Stomach (tissue), 4 donors: Measurements from ENCODE around the gene FRMPD4.

ENCODE experiments used
- CTCF ChIP-seq, 7 experiments: fragments of 450-650 bp in 4 of 7; fragments of 200-600 bp in 3 of 7; sonication (generic) in 3 of 7; IDR thresholded peaks; one replicate each; pipeline ENCODE4 v1.5.1; 2016 to 2019; ENCODE audit warnings: antibody characterized with exemption in 7 of 7, control low read depth in 2 of 7, mild to moderate bottlenecking in 1 of 7
- EP300 ChIP-seq: sonication (generic); formaldehyde crosslinking; IDR thresholded peaks from one replicate; pipeline ENCODE4 v1.6.1; 2017; ENCODE audit warnings: antibody characterized with exemption
- POLR2A ChIP-seq, 4 donors: fragments of 450-650 bp; IDR thresholded peaks; one replicate each; pipeline ENCODE4 v1.6.1; 2016; ENCODE audit warnings: antibody characterized with exemption in 4 of 4, control low read depth in 2 of 4, mild to moderate bottlenecking in 1 of 4, moderate library complexity in 1 of 4

DNA sequence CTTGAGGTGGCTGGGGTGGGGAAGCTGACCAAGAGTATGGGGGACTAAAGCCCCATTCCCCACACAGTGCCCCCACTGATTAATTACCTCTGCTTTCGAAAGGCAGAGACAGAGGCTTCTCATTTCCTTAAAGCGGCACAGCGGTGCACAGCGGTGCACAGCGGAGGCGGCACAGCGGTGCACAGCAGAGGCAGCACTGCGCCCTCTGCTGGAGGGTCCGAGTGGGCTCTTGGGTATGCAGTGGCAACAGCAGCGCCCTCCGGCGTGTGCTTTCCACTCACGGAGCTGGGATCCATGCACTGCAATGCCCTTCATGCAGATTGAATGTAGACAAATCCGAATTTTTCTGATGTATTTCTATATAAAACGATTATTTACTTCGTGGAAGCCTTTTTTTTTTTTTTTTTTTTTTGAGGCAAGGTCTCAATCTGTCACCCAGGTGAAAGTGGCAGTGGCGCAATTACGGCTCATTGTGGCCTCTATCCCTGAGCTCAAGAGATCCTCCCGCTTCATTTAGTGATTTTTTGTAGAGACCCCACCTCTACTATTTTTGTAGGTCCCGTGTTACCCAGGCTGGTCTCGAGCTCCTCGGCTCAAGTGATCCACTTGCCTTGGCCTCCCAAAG lies 633.3 kb downstream of the FRMPD4 start:
- peak in 2 of 7 experiments; percentile 31 to 37 for TF ChIP-seq CTCF (IDR thresholded peaks at IDR 0.05)
- no peak for TF ChIP-seq POLR2A (IDR thresholded peaks at IDR 0.05)
- no peak for TF ChIP-seq EP300
